Fibroblast of lung (primary cell): Measurements from ENCODE around the gene LRRK2. TPM values are rescaled to one million over a fixed set of nuclear protein-coding genes. Genes with fewer than 3 reads are reported as not detected.
"Not testable (repeated sequence)": the region's sequence is repeated elsewhere in the genome, so short reads cannot be mapped to it uniquely, and the experiment has no call there.

Experiments
- DNase-seq, 2 donors: peaks; one replicate each; pipeline versions ENCODE4 v3.0.0 to v3.0.0-alpha.2; 2010; ENCODE audit warnings: low read depth in 2 of 2
- H2AFZ ChIP-seq: 2 replicates; pipeline ENCODE4 v1.5.1; 2012; ENCODE audit warnings: low read length, control low read depth, inconsistent platforms
- H3K27ac ChIP-seq: 2 replicates; pipeline ENCODE4 v1.5.1; 2011; ENCODE audit warnings: low read length, control low read depth; ENCODE audit not compliant: insufficient read depth
- H3K27me3 ChIP-seq: 2 replicates; pipeline ENCODE4 v1.5.1; 2011; ENCODE audit warnings: mild to moderate bottlenecking, low read length; ENCODE audit not compliant: control insufficient read depth, insufficient read depth
- H3K36me3 ChIP-seq: 2 replicates; pipeline ENCODE4 v1.5.1; 2011; ENCODE audit warnings: low read length; ENCODE audit not compliant: control insufficient read depth, insufficient read depth
- H3K4me1 ChIP-seq: 2 replicates; pipeline ENCODE4 v1.5.1; 2011; ENCODE audit warnings: low read length; ENCODE audit not compliant: control insufficient read depth, insufficient read depth; ENCODE audit errors: extremely low read depth
- H3K4me2 ChIP-seq: 2 replicates; pipeline ENCODE4 v1.5.1; 2011; ENCODE audit warnings: low read length, control low read depth; ENCODE audit not compliant: insufficient read depth; ENCODE audit errors: extremely low read depth
- H3K4me3 ChIP-seq, 4 experiments: fragments of 200-600 bp in 1 of 4; sonication (generic) in 1 of 4; replicated peaks in 1 of 4; 2 replicates each; pipeline ENCODE4 v1.5.1; 2011 to 2016; ENCODE audit warnings: low read length in 4 of 4, low read depth in 3 of 4, mild to moderate bottlenecking in 3 of 4, control low read depth in 2 of 4, inconsistent platforms in 1 of 4, mixed read lengths in 1 of 4; ENCODE audit not compliant: insufficient read depth in 1 of 4; ENCODE audit errors: control extremely low read depth in 1 of 4
- H3K79me2 ChIP-seq: 2 replicates; pipeline ENCODE4 v1.5.1; 2012; ENCODE audit warnings: mild to moderate bottlenecking, low read length, inconsistent platforms; ENCODE audit not compliant: control insufficient read depth, insufficient read depth
- H3K9ac ChIP-seq: 2 replicates; pipeline ENCODE4 v1.5.1; 2011; ENCODE audit warnings: mild to moderate bottlenecking, low read length, control low read depth; ENCODE audit not compliant: insufficient read depth
- H3K9me3 ChIP-seq: 2 replicates; pipeline ENCODE4 v1.5.1; 2012; ENCODE audit warnings: low read depth, low read length; ENCODE audit not compliant: control insufficient read depth, insufficient read depth
- H4K20me1 ChIP-seq: 2 replicates; pipeline ENCODE4 v1.5.1; 2011; ENCODE audit warnings: low read length; ENCODE audit not compliant: control insufficient read depth, insufficient read depth; ENCODE audit errors: extremely low read depth
- EZH2 ChIP-seq: IDR thresholded peaks from 2 replicates; pipeline ENCODE4 v1.5.1; 2012; ENCODE audit warnings: low read length, control low read depth, mild to moderate bottlenecking; ENCODE audit errors: missing control alignments
- polyA plus RNA-seq, 2 donors: library from polyadenylated mRNA; depleted of rRNA in 1 of 2; stranded (reverse) in 1 of 2; unstranded in 1 of 2; fragments of >200 nt; gene quantifications; 2 replicates each; pipeline ENCODE4 v1.2.1, GENCODE V29; 2011 to 2012; ENCODE audit warnings: missing spikeins in 1 of 2
- total RNA-seq: library from RNA; depleted of rRNA; stranded (reverse); fragments of >200 nt; gene quantifications from 2 replicates; pipeline ENCODE4 v1.2.1, GENCODE V29; 2014
- TF ChIP-seq, protein P1 (sequence below), 2 donors: IDR thresholded peaks in 1 of 2; conservative IDR thresholded peaks in 1 of 2; 1 replicate in 1 of 2; 2 replicates in 1 of 2; pipeline ENCODE4 v1.5.1; 2011 to 2012; ENCODE audit warnings: low read length in 2 of 2, control low read depth in 1 of 2, inconsistent platforms in 1 of 2, low read depth in 1 of 2, mild to moderate bottlenecking in 1 of 2

The LRRK2 gene
- total and polyA plus RNA-seq, 2 donors (not counting 1 experiment from before 2014, with no cell fraction given) = 2.2 to 14.0 TPM

DNA sequence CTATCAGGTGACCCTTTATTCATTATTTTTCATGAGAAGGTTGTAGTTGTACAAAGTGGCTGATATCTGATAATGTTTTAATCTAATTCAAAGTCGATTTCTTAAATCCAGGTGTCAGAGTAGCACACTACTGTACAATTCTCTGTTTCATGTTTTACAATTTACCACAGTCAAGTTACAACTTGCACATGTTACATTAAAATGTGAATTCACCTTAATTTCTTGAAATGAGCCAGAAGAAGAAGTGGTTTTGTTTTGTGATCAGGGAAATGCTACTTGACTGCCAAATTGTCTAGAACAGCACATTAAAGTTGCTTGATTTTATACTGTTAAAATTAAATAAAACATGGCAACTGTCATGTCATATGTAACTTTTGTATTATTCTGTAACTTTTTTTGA, 23.2 kb downstream of the LRRK2 start:
- Histone ChIP-seq H3K4me3 (no peak overlapping the region), H3K36me3 (no peaks in the 10 kb centered on the region), H3K27me3 (no peaks in the 10 kb centered on the region), H3K4me2 (no peak overlapping the region), H3K9ac (no peak overlapping the region), H3K9me3 (no peaks in the 10 kb centered on the region), H2AFZ (no peak overlapping the region), H4K20me1 (no peaks in the 10 kb centered on the region), H3K79me2 (no peaks in the 10 kb centered on the region), H3K27ac (no peak overlapping the region), H3K4me1 (no peaks in the 10 kb centered on the region)
- TF ChIP-seq, protein P1, sequence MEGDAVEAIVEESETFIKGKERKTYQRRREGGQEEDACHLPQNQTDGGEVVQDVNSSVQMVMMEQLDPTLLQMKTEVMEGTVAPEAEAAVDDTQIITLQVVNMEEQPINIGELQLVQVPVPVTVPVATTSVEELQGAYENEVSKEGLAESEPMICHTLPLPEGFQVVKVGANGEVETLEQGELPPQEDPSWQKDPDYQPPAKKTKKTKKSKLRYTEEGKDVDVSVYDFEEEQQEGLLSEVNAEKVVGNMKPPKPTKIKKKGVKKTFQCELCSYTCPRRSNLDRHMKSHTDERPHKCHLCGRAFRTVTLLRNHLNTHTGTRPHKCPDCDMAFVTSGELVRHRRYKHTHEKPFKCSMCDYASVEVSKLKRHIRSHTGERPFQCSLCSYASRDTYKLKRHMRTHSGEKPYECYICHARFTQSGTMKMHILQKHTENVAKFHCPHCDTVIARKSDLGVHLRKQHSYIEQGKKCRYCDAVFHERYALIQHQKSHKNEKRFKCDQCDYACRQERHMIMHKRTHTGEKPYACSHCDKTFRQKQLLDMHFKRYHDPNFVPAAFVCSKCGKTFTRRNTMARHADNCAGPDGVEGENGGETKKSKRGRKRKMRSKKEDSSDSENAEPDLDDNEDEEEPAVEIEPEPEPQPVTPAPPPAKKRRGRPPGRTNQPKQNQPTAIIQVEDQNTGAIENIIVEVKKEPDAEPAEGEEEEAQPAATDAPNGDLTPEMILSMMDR (conservative IDR thresholded peaks at IDR 0.05 in 1 of 2, IDR thresholded peaks at IDR 0.05 in 1 of 2; ENCODE audit: low read depth in 1 of 2, low read length in 2 of 2) = no peak
- TF ChIP-seq EZH2 = no peak
- DNase-seq = no peak

DNA sequence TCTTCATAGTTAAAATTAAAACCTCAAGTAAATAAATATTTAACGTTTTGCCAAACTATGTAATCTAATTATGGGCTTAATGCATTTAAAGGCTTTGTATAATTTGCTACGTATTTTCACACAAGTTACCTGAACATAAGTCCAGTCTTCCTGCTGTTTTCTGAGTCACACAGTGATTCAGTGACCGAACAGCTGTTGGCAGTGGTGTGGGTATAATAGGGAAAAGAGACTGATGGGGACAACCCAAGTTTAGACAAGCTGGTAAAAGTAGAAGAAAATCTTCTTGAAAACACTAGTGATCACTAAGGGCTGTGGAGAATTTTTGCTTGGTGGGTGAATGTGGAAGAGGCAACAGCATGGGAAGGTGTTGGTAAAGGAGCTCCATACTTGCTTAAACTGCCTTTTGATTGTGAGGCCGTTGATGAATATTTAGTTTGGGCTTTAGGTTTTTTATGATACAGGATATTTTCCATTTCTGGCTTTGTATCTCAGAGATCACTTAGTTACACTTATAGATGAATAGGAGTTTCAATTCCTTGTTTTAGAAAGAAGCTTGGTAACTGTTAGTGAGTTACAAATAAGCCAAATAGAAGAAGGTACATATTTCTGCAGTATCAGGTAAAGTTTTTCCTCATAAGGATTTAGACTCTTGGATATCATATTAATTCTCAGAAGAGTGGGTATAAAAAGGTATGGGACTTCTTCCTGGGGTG, 23.9 kb downstream of the LRRK2 start:
- Histone ChIP-seq H2AFZ (no peak overlapping the region), H4K20me1 (no peaks in the 10 kb centered on the region), H3K4me1 (no peaks in the 10 kb centered on the region), H3K9me3 (no peaks in the 10 kb centered on the region), H3K36me3 (no peaks in the 10 kb centered on the region), H3K4me3 (no peak overlapping the region), H3K79me2 (no peaks in the 10 kb centered on the region), H3K9ac (no peak overlapping the region), H3K4me2 (no peak overlapping the region), H3K27me3 (no peaks in the 10 kb centered on the region), H3K27ac (no peak overlapping the region)
- DNase-seq = peak in 1 of 2 donors; percentile 32
- no peak for TF ChIP-seq EZH2
- TF ChIP-seq, protein P1 (conservative IDR thresholded peaks at IDR 0.05 in 1 of 2, IDR thresholded peaks at IDR 0.05 in 1 of 2; ENCODE audit: low read depth in 1 of 2, low read length in 2 of 2) = no peak

DNA sequence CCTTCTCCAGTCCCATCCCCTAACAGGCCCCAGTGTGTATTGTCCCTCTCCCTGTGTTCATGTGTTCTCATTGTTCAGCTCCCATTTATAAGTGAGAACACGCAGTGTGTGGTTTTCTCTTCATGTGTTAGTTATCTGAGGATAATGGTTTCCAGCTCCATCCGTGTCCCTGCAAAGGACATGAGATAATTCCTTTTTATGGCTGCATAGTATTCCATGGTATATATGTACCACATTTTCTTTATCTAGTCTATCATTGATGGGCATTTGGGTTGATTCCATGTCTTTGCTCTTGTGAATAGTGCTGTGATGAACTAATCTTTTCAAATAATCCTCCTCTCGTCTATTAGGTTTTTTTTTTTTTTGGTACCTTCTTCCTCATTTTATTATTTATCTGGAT, 25.9 kb downstream of the LRRK2 start:
- not testable (repeated sequence) for H3K27ac ChIP-seq, H3K4me2 ChIP-seq, H2AFZ ChIP-seq, H3K4me1 ChIP-seq, DNase-seq, H3K79me2 ChIP-seq, H3K36me3 ChIP-seq, H3K4me3 ChIP-seq, H3K27me3 ChIP-seq, H4K20me1 ChIP-seq, H3K9ac ChIP-seq, H3K9me3 ChIP-seq
